HG03045 (cell line): Measurements from ENCODE around the gene DAZAP1.
A peak's percentile ranks its signal among the peaks of the same experiment; 100 is the strongest.

Experiments used
- ATAC-seq: cut with Tn5 transposase; IDR thresholded peaks from one replicate; pipeline ENCODE4 v1.9.1; 2021; ENCODE audit warnings: mild to moderate bottlenecking, moderate library complexity; ENCODE audit not compliant: unreplicated experiment

The DAZAP1 gene

GRCh38 chr19:1407528-1408299 is at the start of gene DAZAP1:
TSS of gene DAZAP1 (plus strand) at chr19:1407586. CDS start at chr19:1407774, 188 bp downstream.
- ATAC-seq = peak; percentile 30

- no peak for ATAC-seq
Observed at GRCh38 chr19:1360126-1360817, 47.1 kb upstream of the DAZAP1 start.

GRCh38 chr19:1360818-1361461 is 46.4 kb upstream of the DAZAP1 start:
- no peak for ATAC-seq

GRCh38 chr19:1361601-1362386 is 45.6 kb upstream of the DAZAP1 start:
- ATAC-seq = no peak

GRCh38 chr19:1362387-1363257 is 44.8 kb upstream of the DAZAP1 start:
- no peak for ATAC-seq

- no peak for ATAC-seq
Observed at GRCh38 chr19:1363599-1363998, 43.8 kb upstream of the DAZAP1 start.

- no peak for ATAC-seq
Observed at GRCh38 chr19:1364070-1364704, 43.2 kb upstream of the DAZAP1 start.

GRCh38 chr19:1365319-1366269 is 41.8 kb upstream of the DAZAP1 start:
- ATAC-seq = no peak

GRCh38 chr19:1366296-1366695 is 41.1 kb upstream of the DAZAP1 start:
- no peak for ATAC-seq

- no peak for ATAC-seq
Observed at GRCh38 chr19:1366899-1367870, 40.2 kb upstream of the DAZAP1 start.

GRCh38 chr19:1369214-1369805 is 38.1 kb upstream of the DAZAP1 start:
- no peak for ATAC-seq

GRCh38 chr19:1370579-1371361 is 36.6 kb upstream of the DAZAP1 start:
- no peak for ATAC-seq

GRCh38 chr19:1373042-1373533 is 34.3 kb upstream of the DAZAP1 start:
- ATAC-seq = no peak

GRCh38 chr19:1373534-1374249 is 33.7 kb upstream of the DAZAP1 start:
- no peak for ATAC-seq

GRCh38 chr19:1374250-1374577 is 33.2 kb upstream of the DAZAP1 start:
- no peak for ATAC-seq

- no peak for ATAC-seq
Observed at GRCh38 chr19:1376415-1376805, 31.0 kb upstream of the DAZAP1 start.
